ENCODE data around the gene AZI2. TPM values are rescaled to one million over a fixed set of nuclear protein-coding genes. Genes with fewer than 3 reads are reported as not detected.

Gene AZI2
- total RNA-seq, 4 donors from 2014 or later, result 55.9 to 75.3 (median 60.5) TPM

- Histone ChIP-seq H3K36me3 (no peaks in the 10 kb centered on the region), H3K27me3 (no peaks in the 10 kb centered on the region), H3K27ac (peak overlapping the region; percentile 80 to 99 (median 98)), H3K9me3 (no peaks in the 10 kb centered on the region), H3K4me1 (peaks cover 25% of the 10 kb centered on the region in 2 donors), H3K4me3 (replicated peaks in 1 of 3) (peak overlapping the region; percentile 55 to 94 (median 65))
- WGBS, 2 donors, result 0 to 1% methylated on average over 15 to 16 of the region's 16 CpGs
- intact Hi-C loops (cut with DNase I), result no loop called here
- TF ChIP-seq POLR2A (IDR thresholded peaks at IDR 0.05) (no peak), CTCF (IDR thresholded peaks at IDR 0.05) (no peak)
- no peak for DNase-seq
Observed at GRCh38 chr3:28348265-28348628, 377 bp downstream of the AZI2 start.

DNA sequence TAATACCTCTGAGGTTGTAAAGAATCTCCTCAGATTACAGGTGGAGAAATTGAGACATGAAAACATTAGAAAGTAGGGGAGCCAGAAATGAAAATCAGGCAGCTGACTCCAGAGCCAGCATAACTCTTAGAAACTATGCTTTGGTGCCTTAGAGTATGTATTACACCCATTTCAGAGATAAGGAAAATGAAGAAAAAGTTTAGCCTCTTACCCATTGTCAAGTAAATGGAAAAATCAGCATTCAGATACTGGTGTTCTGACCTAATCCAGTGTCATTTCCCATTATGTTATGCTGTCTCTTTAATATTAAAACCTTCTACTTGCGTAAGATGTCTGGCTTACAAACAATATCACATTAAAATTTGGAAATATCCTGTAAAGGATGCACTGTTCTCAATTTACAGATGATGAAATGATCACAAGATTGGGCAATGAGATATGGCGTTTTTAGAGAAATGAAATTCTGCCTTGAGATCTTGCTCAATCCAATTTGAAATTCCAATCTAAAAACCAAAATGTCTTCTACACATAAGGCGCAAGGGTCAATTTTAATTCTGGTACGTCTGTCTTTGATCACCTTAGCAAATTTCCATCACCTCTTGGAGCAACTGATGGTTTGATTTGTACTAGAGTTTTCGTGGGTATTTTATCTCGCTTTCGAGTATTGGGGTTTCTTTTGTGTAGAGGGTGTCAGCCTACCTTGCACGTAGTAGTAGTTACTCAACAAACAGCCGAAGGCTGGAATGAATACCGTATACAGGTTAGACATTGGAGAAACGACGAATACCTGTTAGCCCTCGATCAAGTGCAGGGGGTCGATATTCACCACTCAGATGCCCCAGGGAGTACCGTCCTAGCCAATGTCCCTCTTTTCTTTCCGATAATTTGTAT, 1.0 kb downstream of the AZI2 start:
- TF ChIP-seq CTCF (IDR thresholded peaks at IDR 0.05) (no peak), POLR2A (IDR thresholded peaks at IDR 0.05) (no peak)
- Histone ChIP-seq H3K27me3 (no peaks in the 10 kb centered on the region), H3K36me3 (no peaks in the 10 kb centered on the region), H3K9me3 (no peaks in the 10 kb centered on the region), H3K4me3 (replicated peaks in 1 of 3) (peak overlapping the region; percentile 55 to 94 (median 65)), H3K27ac (peak overlapping the region; percentile 80 to 99 (median 98)), H3K4me1 (peaks cover 25 to 29% of the 10 kb centered on the region in 2 donors)
- DNase-seq, result no peak
- intact Hi-C loops (cut with DNase I), result no loop called here
- 33 to 35% methylated on average over 16 of the region's 16 CpGs for WGBS, 2 donors

GRCh38 chr3:28345690-28346089, 2.9 kb downstream of the AZI2 start:
- peaks cover 25 to 34% of the 10 kb centered on the region in 2 donors for H3K4me1 ChIP-seq
- no peaks in the 10 kb centered on the region for H3K36me3 ChIP-seq
- no peak for DNase-seq
- no peaks in the 10 kb centered on the region for H3K27me3 ChIP-seq
- 96 to 98% methylated on average over 1 of the region's 1 CpG for WGBS, 2 donors
- TF ChIP-seq CTCF (IDR thresholded peaks at IDR 0.05) (no peak), POLR2A (IDR thresholded peaks at IDR 0.05) (no peak)
- no peak overlapping the region for H3K27ac ChIP-seq
- H3K9me3 ChIP-seq, result no peaks in the 10 kb centered on the region
- H3K4me3 ChIP-seq (replicated peaks in 1 of 3), result no peak overlapping the region
- intact Hi-C loops (cut with DNase I), result no loop called here

DNA sequence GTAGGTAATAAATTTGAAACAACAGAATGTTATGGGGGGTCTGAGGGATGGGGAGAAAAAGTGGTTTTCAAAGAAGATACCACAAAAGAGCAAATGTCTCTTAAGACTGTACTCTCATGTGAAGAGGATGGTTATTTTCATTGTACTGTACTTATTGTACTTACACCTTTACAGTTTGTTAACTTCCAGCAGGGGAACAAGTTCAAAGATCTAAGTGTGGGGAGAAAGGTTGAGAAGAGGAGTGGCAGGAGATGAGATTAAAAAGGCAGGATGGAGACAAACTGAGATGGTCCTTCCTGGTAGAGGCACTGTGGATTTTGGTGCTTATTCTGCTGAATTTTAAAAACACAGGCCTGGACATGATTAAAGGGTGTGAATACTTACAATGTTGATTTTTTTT, 5.5 kb downstream of the AZI2 start:
- DNase-seq, result no peak
- H3K27me3 ChIP-seq, result no peaks in the 10 kb centered on the region
- intact Hi-C loops (cut with DNase I), result no loop called here
- H3K4me3 ChIP-seq (replicated peaks in 1 of 3), result no peak overlapping the region
- H3K9me3 ChIP-seq, result no peaks in the 10 kb centered on the region
- H3K4me1 ChIP-seq, result peaks cover 20 to 34% of the 10 kb centered on the region in 2 donors
- no peaks in the 10 kb centered on the region for H3K36me3 ChIP-seq
- TF ChIP-seq POLR2A (IDR thresholded peaks at IDR 0.05) (no peak), CTCF (IDR thresholded peaks at IDR 0.05) (no peak)
- no peak overlapping the region for H3K27ac ChIP-seq

GRCh38 chr3:28337230-28337629, 11.4 kb downstream of the AZI2 start:
- no peak for DNase-seq
- Histone ChIP-seq H3K36me3 (peaks cover 0 to 4% of the 10 kb centered on the region in 2 donors), H3K9me3 (no peaks in the 10 kb centered on the region), H3K27ac (no peak overlapping the region), H3K4me1 (peaks cover 4 to 9% of the 10 kb centered on the region in 2 donors), H3K27me3 (no peaks in the 10 kb centered on the region), H3K4me3 (replicated peaks in 1 of 3) (no peak overlapping the region)
- intact Hi-C loops (cut with DNase I), result no loop called here
- TF ChIP-seq CTCF (IDR thresholded peaks at IDR 0.05), result no peak
- no peak for TF ChIP-seq POLR2A (IDR thresholded peaks at IDR 0.05)

Data from thyroid gland (tissue), 4 donors.